SU-DHL-6 (cell line): Measurements from ENCODE around the gene FHOD3.

ENCODE experiments used
- H2AFZ ChIP-seq: fragments of 200-600 bp; sonication (generic); 2 replicates; pipeline ENCODE4 v1.6.1; 2014; ENCODE audit warnings: low read depth, mild to moderate bottlenecking, moderate library complexity, mixed read lengths, antibody characterized with exemption, low read length; ENCODE audit not compliant: severe bottlenecking
- H3F3A ChIP-seq: fragments of 200-600 bp; shearing (Covaris generic); 2 replicates; pipeline ENCODE4 v1.6.0; 2016; ENCODE audit warnings: antibody characterized with exemption, mild to moderate bottlenecking; ENCODE audit not compliant: insufficient read depth
- H3K27ac ChIP-seq: fragments of 200-600 bp; sonication (generic); 2 replicates; pipeline ENCODE4 v1.5.1; 2016; ENCODE audit warnings: low read depth, mild to moderate bottlenecking, low read length, moderate library complexity, mixed read lengths
- H3K27me3 ChIP-seq: fragments of 200-600 bp; sonication (generic), shearing (Covaris generic); 2 replicates; pipeline ENCODE4 v1.6.0; 2014; ENCODE audit warnings: mild to moderate bottlenecking, low read length
- H3K36me3 ChIP-seq: fragments of 200-600 bp; sonication (generic); 2 replicates; pipeline ENCODE4 v1.6.1; 2014; ENCODE audit warnings: mild to moderate bottlenecking, low read length, mixed read lengths
- H3K4me2 ChIP-seq: fragments of 300-600, 200-600 bp; shearing (Covaris generic), sonication (generic); 2 replicates; pipeline ENCODE4 v1.6.0; 2014; ENCODE audit warnings: low read length, low read depth, mild to moderate bottlenecking; ENCODE audit not compliant: poor library complexity, severe bottlenecking
- H3K4me3 ChIP-seq: fragments of 200-600 bp; sonication (generic); 2 replicates; pipeline ENCODE4 v1.5.1; 2014; ENCODE audit warnings: antibody characterized with exemption, low read length, mild to moderate bottlenecking, mixed read lengths; ENCODE audit not compliant: insufficient read depth, poor library complexity, severe bottlenecking
- H3K79me2 ChIP-seq: fragments of 200-600 bp; sonication (generic); 2 replicates; pipeline ENCODE4 v1.6.1; 2014; ENCODE audit warnings: mild to moderate bottlenecking, low read length, moderate library complexity; ENCODE audit not compliant: insufficient read depth
- H3K9ac ChIP-seq: fragments of 200-600 bp; sonication (generic); 2 replicates; pipeline ENCODE4 v1.7.0; 2014; ENCODE audit warnings: mild to moderate bottlenecking, low read length
- H3K9me2 ChIP-seq: fragments of 200-600 bp; sonication (generic); replicated peaks from 2 replicates; pipeline ENCODE4 v1.6.1; 2014; ENCODE audit warnings: low read length; ENCODE audit not compliant: insufficient read depth
- H3K9me3 ChIP-seq: fragments of 200-600 bp; sonication (generic); 2 replicates; pipeline ENCODE4 v1.6.1; 2014; ENCODE audit warnings: low read length, mixed read lengths; ENCODE audit not compliant: insufficient read depth
- H4K20me1 ChIP-seq: fragments of 200-600 bp; sonication (generic); 2 replicates; pipeline ENCODE4 v1.6.1; 2014; ENCODE audit warnings: low read depth, mild to moderate bottlenecking, antibody characterized with exemption, low read length, moderate library complexity, mixed read lengths
- EZH2phosphoT487 ChIP-seq: fragments of 200-600 bp; sonication (generic), shearing (Covaris generic); conservative IDR thresholded peaks from 2 replicates; pipeline ENCODE4 v1.6.1; 2018; ENCODE audit warnings: mild to moderate bottlenecking, antibody characterized with exemption, low read length, moderate library complexity, mixed read lengths
- TF ChIP-seq, protein P1 (sequence below): fragments of 200-600 bp; sonication (generic); IDR thresholded peaks from one replicate; pipeline ENCODE4 v1.5.1; 2017; ENCODE audit warnings: antibody characterized with exemption, mild to moderate bottlenecking, low read length, moderate library complexity; ENCODE audit not compliant: insufficient read depth, poor library complexity, severe bottlenecking

FHOD3 gene

DNA sequence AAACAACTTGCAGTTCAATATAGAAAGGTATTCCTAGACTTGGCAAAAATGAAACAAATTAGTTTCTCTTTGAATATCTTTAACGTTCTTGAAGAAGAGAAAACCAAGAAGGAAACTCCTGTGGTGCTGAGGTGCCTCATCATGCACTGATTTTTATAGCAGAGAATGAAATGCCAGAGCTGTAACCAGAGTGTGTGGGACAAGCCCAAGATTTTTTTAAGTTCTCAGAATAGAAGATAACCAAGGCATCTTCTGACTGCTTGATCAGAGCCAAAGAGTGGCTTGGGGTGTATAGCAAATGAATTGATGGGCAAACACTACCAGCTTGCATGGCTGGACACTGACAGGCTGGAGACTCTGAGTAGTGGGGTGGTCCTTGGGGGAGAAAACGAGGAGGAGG is 7.9 kb downstream of the FHOD3 start:
- Histone ChIP-seq H3K27me3 (0 out of 2 replicates have a peak, but pooled peaks cover 3% of the 10 kb centered on the region), H3K9ac (no peak overlapping the region), H4K20me1 (no peaks in the 10 kb centered on the region), H3K36me3 (no peaks in the 10 kb centered on the region), H3K27ac (no peak overlapping the region), H3K9me3 (no peaks in the 10 kb centered on the region), H3K4me2 (no peak overlapping the region), H3F3A (no peaks in the 10 kb centered on the region), H3K9me2 (no peaks in the 10 kb centered on the region), H2AFZ (no peak overlapping the region), H3K4me3 (no peak overlapping the region), H3K79me2 (no peaks in the 10 kb centered on the region)
- no peak for TF ChIP-seq EZH2phosphoT487
- TF ChIP-seq, protein P1, sequence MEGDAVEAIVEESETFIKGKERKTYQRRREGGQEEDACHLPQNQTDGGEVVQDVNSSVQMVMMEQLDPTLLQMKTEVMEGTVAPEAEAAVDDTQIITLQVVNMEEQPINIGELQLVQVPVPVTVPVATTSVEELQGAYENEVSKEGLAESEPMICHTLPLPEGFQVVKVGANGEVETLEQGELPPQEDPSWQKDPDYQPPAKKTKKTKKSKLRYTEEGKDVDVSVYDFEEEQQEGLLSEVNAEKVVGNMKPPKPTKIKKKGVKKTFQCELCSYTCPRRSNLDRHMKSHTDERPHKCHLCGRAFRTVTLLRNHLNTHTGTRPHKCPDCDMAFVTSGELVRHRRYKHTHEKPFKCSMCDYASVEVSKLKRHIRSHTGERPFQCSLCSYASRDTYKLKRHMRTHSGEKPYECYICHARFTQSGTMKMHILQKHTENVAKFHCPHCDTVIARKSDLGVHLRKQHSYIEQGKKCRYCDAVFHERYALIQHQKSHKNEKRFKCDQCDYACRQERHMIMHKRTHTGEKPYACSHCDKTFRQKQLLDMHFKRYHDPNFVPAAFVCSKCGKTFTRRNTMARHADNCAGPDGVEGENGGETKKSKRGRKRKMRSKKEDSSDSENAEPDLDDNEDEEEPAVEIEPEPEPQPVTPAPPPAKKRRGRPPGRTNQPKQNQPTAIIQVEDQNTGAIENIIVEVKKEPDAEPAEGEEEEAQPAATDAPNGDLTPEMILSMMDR: no peak

DNA sequence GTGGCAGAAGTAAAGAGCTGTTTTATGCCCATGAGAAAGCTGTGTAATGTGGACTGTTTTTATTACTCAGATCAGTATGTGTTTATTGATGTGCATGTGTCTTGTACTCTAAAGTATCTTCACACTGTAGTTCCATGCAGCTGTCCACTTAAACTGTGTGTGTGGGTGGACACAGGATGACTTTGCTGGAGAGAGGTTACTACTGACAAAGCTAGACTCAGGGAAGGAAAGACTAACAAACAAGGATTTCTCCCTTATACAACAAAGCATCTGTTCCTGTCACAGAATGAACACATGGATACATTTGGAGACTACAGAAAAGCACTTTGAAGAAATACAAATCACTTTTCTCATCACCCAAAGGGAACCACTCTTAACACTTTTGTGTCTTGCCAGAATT is 10.0 kb downstream of the FHOD3 start:
- no peak overlapping the region for H3K4me2 ChIP-seq
- H3K27me3 ChIP-seq: 0 out of 2 replicates have a peak, but pooled peaks cover 7% of the 10 kb centered on the region
- H3K9me2 ChIP-seq: no peaks in the 10 kb centered on the region
- H3K9me3 ChIP-seq: no peaks in the 10 kb centered on the region
- no peak overlapping the region for H2AFZ ChIP-seq
- no peak overlapping the region for H3K4me3 ChIP-seq
- no peaks in the 10 kb centered on the region for H3K36me3 ChIP-seq
- no peak overlapping the region for H3K27ac ChIP-seq
- H3F3A ChIP-seq: no peaks in the 10 kb centered on the region
- H3K9ac ChIP-seq: no peak overlapping the region
- H4K20me1 ChIP-seq: no peaks in the 10 kb centered on the region
- TF ChIP-seq, protein P1: no peak
- no peak for TF ChIP-seq EZH2phosphoT487
- H3K79me2 ChIP-seq: no peaks in the 10 kb centered on the region

DNA sequence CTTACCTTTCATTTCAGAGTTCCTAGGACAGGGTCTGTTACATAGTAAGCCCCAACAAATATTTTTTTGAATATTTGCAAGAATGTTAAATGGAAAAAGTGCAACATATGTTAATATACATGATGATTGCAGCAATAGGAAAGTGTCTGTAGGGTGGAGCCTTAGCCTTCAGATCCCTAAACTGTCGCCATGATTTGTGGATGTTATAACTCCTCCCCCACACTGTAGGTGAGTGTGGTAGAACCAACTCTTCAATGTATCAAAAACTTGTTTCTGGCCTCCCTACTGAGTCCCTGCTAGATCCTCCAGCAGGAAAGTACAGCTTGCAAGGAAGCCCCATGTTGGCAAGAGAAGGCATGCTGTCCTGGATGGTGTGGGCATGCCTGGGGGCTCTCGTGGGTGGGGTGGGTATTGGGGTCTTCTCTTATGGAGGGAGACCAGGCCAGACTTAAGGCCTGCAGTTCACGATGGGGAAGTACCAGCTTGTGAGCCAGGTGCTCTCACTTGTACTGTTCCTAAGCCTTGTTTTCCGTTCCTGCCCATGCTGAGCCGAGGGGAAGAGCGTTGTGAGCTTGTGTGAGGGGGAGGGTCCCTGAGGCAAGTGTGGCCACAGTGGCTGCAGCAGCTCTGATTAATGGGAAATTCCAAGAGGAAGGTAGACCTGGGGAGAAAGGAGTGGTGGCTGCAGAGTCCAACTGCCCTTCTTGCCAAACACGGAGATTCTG is 11.4 kb downstream of the FHOD3 start:
- TF ChIP-seq, protein P1: no peak
- TF ChIP-seq EZH2phosphoT487: no peak
- 0 out of 2 replicates have a peak, but pooled peaks cover 7% of the 10 kb centered on the region for H3K27me3 ChIP-seq
- no peaks in the 10 kb centered on the region for H4K20me1 ChIP-seq
- H3K36me3 ChIP-seq: no peaks in the 10 kb centered on the region
- H3F3A ChIP-seq: no peaks in the 10 kb centered on the region
- no peaks in the 10 kb centered on the region for H3K9me2 ChIP-seq
- no peak overlapping the region for H3K4me2 ChIP-seq
- no peak overlapping the region for H2AFZ ChIP-seq
- no peak overlapping the region for H3K27ac ChIP-seq
- H3K9me3 ChIP-seq: no peaks in the 10 kb centered on the region
- H3K4me3 ChIP-seq: no peak overlapping the region
- H3K79me2 ChIP-seq: no peaks in the 10 kb centered on the region
- no peak overlapping the region for H3K9ac ChIP-seq
